Activated CD4-positive, alpha-beta T cell treated with anti-CD3 and anti-CD28 coated beads, Interleukin-2, amount 50 U/mL, for 16 hours (primary cell): ENCODE measurements around the gene SPTB.

Experiments
- DNase-seq: peaks from one replicate; pipeline ENCODE4 v3.0.0-alpha.2; 2020

Gene SPTB

DNA sequence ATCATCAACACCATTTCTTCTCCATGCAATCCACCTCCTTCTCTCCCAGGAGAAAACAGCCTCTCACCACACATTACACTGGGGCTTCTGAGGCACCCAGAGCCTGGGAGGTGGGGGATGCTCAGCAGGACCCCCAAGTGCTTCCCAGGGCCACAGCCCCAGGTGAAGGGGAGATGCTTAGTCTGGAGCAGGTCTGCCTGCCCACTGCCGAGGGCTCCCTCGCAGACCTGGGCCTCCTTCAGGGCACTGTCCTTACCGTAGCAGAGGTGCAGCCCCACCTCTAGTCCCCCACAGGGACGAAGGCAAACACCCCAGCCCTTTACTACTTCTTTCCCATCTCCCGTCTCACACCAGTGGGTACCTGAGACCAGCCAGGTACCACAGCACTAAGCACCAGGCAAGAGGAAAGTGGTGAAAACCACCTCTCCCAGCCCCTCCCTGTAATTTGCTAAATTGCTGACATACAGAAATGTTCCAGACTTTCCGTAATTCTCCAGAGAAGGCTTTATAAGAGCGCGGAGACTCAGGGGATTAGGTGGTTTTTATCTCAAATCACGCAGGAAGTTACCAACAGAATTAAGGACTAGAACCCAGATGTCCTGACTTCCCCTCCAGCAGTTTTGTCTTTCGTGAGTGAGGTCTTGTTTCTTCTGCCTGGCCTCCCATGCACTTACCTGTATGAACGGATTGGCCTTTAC, 116.5 kb downstream of the SPTB start:
- DNase-seq, result no peak

DNA sequence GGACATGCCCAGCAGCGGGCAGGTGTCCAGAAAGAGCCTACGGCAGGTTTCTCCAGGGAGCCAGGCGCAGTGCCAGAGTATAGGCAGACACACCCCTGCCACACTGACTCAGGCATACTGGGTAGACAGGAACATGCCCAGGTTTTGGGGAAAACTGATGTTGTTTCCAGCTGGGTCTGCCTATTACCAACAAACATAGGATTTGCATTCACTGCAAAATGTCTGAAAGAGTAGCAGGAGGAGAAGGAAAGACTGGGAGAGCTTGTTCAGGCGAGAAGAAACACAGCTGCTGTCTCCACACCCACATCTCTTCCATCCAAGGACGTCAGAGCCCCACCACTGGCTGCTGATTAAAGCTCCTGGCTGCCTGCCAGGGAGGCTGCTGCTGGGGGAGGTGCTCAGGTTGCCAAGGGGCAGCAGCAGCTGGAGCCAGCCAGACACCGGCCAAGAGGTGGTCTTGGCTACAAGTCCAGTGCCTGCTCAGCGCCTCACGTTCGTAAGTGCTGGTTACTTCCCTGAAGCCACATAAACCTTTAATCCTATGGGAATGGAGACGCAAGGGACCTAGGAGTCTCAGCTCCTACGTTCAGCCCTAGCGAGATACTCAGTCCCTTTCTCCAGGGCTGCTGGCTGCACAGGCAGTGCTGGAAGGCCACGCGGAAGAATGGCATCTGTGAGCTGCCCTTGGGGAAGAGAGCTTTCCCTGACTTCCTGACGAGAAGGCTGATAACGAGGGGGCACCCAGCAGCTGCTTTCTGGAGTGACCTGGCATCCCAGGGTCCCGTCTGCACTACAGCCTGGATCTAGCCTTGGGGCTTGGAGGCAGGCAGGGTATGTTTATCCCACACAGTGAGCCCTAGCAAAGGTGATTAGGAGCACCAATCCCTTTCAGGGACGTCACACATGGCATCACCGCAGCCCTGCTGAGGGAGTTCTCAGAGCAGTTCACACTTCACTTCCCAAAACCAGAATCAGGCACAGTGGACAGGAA, 117.4 kb downstream of the SPTB start:
- no peak for DNase-seq

DNA sequence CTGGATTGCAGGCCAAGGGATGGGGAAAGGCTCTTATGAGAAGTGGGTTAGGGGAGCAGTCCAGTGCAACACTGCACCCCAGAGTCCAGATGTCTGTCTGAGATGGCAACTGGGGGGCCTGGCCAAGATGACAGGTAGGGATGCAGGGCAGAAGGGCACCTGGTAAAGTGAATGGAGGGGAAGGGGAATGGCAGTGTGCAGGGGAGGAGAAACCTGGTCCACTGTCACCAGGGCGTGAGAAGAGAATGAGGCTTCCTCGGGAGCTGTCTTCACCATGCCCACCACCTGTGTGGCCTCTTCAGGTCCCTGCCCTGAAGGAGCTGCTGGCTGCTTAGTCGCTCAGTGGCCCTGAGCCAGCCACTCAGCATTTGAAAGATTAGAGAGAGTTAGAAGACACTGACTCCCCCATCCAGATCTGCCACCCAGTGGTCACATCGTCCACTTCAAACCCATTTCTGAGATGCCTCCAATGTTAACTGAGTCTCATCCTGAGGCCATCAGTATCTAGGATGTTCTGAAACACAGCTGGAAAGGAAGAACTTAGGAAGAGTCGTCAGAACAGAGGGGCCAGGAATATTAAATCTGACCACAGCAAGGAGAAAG, 118.2 kb downstream of the SPTB start:
- no peak for DNase-seq

DNA sequence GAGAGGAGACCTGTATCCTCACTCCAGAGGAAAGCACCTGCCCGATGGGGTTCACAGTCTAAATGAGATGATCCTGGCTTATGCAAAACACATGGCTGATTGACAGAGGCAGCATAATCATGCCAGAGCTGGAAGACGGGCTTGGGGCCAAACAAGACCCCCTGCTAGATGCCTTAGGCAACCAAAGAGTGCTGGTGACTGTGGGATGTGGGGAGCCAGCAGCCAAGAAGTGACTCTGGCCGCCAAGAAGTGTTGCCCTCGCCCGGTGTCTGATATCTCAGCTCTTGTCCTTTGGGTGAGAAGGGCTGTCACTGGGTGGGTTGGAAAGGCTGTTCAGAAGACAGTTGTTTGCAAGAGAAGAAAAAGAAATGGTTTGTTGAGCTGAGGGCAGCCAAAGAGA, 118.8 kb downstream of the SPTB start:
- no peak for DNase-seq

DNA sequence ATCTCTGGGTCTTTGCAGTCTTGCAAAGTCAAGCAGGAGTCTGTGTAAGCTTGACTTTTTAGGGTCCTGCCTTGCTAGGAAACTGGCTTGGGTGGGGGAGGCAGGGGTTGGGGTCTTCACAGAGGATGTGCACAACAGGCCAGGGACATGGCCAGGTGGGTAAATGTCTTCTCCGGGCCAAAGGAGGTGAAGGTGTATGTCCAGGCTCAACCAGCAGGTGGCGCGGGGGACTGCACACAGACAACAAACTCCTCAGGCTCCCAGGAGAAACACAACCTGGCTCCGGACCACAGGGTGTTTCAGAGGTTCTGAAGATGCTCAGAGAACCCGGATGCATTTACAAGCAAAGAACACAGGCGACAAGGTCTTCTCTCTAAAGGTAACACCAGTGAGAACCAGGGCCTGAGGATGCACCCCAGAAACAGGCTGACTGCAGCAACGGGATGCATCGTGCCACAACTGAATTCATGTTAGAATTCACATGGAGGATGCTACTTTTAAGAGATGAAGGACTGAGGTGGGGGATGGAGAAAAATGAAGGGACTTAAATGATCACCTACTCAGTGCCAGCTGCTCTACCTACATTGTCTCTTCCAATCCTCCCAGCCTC, 119.5 kb downstream of the SPTB start:
- peak; percentile 64 for DNase-seq

DNA sequence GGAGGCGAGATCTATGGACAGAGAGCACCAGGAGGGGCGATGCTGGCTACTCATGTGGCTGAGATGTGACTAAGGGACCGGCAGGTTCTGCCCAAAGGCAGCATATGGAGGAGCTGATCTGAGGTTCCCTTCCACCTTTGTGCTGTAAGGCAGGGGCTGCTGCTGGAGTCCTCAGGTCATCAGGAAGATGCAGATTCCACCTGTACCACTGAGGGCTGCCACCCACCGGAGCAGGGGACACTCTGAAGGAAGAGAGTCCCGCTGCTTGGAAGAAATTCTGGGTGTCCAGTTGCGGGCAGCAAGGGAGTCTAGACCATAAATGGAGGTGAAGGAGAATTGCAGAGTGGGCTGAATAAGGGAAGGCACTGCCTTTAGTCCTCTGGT, 120.2 kb downstream of the SPTB start:
- no peak for DNase-seq

DNA sequence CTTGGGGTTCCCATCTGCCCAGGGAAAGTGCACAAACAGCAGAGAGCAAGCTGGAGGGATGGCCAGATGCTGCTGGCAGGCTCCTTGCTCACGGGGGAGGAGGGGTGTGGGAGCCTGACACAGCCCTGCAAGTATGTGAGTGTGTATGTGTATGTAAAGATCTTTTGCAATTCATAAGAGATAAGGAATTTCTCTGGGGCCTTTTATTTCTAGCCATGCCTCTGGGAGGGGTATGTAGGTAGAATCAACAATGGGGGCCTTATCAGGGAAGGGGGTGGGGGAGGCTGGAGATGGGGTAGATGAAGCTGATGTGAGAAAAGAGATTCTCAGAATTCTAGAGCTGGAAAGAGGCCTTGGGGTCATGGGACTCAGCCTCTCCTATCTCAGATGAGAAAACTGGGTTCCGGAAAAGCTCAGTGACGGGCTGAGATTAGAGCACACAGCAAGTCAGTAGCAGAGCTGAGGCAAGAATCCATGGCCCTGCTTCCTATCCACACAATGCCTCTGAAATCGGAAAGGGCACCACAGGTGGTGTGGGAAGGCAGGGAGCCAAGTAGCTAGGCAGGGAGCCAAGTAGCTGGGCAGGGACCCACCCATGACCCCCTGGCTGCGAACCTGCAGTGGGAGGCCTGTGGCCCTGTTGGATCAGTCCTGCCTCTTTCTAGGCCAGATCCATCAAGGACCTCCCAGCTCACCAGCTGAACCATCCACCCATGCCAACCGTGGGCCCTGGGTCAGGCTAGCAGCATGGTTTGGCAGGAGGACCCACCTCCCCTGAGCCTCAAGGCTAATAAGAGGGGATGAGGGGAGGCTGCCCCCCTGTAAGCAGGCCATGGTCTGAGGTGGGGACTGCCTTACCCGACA, 120.8 kb downstream of the SPTB start:
- no peak for DNase-seq

DNA sequence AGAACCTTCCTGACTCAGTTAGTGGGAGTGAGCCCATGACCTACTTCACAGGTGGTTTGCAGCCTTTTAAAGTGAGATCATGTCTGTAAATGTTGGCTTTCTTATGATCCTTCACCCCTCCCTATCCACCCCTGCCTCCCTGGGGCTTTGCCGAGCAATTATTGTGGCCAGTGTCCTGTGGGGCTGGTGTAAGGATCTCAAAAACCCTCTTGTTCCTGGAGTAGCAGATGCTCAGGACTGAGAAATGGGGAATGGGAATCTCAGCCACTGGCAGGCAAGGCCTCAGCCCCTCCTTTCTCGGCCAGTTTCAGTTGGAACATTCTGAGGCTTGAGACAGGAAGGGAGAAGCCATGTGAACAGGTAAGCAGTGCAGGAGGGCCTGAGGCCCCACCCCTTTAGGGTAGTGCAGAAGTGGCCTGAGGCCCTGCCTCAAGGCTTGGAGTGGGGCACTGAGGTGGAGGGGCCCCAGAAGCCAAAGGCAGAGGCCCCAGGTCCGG, 121.6 kb downstream of the SPTB start:
- no peak for DNase-seq

DNA sequence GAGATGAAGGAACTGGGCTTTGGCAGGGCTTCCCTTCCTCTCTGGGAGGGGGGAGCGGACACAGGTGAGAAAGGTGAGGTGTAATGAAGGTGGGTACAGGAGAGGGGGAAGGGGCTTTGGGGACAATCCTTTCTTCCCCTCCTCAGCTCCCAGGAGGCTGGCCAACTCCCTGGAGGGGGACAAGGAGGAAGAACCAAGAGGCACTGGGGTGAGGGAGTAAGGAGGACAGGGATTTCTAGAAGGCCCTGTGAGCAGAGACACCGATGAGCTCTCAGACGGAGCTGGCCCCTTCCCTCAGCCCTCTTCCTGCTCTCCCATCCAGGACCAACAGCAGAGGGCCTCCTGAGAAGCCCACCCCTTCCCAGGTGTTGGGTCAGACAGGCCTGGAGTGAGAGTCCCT, 122.1 kb downstream of the SPTB start:
- DNase-seq, result no peak

DNA sequence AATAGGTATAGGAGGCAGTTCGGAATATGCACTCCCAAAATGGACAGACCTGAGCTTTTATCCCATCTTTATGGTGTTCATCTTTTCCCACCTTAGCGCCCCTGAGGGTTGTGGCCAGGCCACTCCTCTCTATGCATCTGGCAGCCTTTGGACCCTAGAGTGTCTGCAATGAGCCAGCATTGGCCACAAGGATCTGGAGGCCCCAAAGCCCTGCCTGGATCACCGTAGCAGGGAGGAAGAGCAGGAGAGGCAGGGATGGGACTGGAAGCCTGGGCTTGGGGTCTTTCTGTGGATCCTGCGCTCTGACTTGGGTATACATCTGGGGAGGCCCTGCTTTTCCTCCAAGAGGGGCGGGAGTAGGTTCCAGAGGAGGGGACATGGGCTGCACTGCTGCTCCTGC, 123.0 kb downstream of the SPTB start:
- no peak for DNase-seq

DNA sequence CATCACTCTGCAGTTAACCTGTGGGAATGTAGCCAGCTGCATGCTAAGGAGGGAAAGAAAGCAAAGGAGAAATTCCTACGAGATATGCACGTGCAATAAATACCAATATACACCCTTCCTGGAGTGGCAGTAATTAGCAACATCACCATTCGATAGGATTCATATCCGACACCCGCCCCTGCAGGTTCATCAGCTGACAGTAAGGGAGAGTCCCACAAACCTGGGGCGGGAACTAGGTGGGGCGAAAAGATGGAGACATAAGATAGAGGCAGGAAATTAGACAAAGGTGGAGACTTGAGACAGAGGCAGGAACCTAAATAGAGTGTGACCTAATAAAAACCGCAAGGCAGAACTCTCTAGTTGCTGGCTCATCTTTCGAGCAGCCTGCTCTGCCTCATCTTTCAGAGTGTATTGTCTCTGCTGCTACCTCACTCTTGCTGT, 123.9 kb downstream of the SPTB start:
- peak; percentile 75 for DNase-seq

DNA sequence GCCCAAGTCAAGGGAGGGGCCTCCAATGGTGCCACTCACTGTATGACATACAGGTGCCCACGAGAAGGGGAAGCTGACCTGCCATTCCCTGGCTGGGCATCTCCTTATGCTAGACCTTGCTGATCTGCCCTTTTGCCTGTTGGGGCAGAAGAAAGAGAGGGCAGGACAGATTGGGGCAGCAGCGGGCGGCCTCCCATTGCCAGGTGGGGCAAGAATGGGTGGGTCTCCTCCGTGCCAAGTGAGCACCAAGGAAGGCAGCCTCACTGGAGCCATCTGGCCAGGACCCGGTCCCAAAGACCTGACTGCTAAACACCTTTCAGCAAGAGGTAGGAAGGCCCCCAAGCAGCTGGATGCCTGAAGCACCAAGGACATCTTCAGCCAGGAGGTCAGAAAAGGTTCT, 125.0 kb downstream of the SPTB start:
- DNase-seq, result no peak

DNA sequence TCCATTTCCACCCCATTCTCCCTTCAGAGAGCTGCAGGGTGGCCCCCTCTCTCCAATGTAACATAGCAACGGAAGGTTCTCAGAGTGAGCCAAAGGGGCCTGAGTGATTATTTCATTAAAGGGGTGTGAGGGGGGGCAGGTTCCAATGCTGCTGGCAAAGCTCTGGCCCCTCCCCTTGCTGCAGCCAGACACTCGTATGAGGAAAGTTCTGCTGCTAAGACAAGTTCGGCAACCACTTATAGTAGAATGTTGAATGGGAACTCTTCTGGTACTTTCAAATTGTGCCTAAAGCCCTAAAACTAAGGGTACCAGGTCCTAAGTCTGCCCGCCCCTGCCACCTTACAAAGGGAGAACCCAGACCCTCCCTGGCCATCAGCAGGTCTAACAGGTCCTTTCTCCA, 125.7 kb downstream of the SPTB start:
- DNase-seq, result no peak

DNA sequence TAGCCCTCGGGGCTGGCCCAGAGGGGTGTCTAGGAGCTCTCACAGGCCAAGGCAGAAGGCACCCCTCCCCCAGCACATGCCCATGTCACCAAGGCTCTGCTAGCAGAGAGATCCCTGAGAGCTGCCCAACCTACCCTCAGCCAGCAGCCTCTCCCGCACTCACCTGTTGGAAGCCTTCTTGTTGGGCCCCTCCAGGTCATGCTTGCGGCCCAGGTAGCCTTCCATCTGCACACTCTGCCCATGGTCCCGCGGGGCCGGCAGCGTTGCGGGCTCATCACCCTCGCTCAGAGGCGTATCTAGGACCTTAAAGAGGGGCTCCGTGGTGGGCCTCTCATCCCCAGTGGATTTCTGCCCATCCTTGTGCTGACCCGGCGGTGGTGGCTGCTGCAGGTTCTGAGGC, 126.3 kb downstream of the SPTB start:
- no peak for DNase-seq

DNA sequence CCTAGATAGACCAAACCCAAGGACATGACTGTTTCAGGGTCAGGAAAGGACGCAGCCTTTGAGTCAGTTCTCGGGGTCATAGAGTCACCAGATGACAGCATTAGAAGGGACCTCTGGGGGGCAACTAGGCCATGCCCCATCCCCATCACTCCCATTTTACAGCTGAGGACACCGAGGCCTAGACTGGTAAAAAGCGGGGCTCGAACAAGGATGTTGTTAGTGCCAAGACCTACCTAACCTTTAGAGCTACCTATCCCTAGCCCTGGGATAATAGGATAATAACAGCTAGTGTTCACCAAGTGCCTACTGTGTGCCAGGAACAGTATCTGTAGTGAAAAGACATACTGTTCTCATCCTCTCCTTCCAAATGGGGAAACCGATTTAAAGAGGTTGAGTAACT, 126.8 kb downstream of the SPTB start:
- no peak for DNase-seq

DNA sequence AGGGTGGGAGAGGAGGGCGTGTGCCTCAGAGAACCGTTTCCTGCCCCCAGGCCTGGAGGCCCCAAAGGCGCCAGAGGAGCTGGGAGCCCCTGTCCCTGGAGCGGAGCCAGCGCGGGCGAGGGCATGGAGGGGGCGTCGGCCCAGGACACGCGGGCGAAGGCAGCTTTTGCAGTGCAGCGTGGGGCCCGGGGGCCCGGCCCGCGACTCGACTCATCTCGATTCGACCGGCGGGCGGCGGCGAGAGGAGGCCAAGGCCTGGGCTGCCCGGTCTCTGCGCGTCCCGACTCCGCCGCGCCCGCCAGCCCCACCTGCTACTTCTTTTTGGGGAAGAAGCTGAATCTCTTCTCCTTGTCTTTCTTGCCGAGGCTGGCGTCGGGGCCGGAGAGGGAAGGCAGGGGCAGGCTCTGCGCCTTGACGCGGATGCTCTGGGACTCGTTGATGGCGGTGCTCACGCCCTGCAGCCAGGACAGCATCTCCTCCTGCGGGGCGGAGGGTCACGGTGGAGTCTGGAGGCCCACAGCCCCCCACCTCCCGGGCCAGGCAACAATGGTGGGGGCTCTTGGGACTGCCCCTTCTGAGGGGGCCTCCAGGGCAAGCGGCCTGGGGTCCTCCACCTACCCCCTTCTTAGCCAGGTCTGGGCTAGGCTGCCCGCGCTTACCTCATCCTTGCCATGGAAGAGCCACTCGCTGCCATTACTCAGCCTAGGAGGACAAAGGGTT, 130.6 kb downstream of the SPTB start:
- no peak for DNase-seq

DNA sequence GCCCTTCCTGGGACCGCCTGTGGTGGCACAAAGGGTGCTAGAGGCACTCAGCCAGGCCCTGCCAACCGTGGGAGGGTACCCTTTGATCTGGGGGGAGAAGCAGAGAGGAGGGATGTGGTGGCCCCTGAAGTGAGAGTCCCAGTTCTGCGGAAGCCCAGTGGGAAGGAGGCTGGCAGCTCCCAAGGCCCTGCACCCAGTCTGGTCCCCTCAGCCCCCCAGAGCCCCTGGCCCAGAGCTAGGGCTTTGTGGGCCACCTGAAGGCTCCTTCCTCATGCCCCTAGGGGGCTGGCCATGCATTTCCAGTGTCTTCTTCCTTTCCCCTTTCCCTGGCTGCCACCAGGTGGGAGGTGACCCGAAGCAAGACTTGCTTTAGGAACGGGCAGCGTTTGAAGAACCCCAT, 131.2 kb downstream of the SPTB start:
- DNase-seq, result no peak

DNA sequence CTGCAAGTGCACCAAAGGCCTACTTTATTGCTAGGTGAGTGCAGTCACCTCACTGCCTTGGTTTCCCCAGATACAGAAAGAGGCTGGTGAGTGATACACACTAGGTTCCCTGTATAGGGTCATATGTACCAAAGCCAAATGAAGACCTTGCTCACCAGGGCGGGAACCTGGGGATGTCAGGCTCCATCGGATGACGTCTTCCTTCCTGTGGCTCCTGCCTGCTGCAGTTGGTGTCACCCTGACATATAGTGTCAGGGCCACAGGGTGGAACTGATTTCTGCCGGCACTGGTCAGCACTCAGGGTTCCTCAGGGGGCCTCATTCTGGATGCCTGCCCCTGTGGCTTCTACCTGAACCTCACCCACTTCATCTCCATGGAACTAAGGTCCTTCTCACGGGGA, 132.4 kb downstream of the SPTB start:
- DNase-seq, result no peak

DNA sequence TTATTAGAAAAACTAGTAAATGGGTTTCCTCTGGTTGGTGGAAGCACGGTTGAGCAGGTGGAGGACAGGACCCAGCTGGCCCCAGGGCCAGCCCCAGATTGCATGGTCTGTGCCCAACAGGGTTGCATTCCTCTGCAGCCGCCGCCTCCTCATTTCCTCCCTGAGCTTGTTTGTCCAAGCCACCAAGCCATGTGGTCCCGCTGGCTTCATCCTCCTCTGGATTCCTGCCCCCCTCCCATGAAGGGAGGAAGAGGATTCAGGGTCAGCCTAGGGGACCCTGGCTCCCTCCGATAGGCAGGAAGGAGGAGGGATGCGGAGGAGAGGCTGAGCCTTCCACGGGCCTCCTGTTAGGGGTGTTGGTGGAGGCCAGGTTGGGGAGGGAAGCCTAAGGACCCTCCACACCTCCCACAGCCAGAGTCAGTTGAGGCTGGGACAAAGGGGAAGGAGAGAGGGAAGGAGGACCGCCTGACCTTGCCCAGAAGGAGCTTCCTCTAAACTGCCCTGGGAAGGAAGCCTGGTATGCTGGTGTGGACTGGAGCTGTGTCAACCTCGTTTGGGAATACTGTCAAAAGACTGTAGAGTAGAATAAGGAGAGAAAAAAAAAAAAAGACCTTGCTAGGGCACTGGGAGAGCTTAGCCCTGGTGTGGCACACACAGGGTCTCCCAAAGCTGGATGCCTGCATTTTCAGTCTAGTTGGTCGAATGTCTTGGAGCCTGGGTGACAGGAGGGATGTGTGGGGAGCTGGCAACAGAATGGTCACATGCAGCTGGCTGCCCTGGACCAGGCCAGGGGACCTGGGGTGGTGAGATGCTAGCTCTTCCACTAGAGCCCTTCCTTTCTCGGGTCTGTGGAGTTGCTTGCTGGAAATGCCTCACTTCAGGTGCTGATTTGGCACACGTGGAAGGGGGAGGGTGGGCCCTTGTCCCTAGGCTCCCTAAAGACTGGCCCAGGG, 133.1 kb downstream of the SPTB start:
- no peak for DNase-seq

DNA sequence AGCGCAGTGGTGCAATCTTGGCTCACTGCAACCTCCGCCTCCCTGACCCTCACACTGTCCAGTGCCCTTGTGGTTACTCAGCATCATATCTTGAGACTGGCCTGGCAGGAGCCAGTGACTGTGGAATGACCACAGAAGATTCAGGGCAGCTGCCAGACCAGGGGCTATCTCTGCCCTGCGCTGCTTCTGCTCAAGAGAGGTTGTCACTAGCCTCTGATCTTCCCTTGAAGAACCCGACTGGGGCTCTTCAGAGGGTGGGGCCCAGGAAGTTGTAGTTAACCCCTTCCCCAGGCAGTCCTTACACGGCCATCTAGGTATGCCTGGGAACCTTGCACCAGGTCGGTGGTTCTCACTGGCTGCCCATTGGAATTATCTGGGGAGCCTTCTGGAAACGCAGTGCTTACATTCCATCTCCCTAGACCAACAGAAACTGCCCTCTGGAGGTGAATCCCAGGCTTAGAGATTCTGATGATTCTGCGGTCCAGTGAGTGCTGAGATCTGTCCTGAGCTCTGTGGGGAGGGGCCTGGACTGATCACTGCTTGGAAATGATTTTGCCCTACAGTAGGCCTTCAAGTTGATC, 134.1 kb downstream of the SPTB start:
- DNase-seq, result no peak
